HepG2 (cell line): Measurements from ENCODE around the gene DPP3. TPM values are rescaled to one million over a fixed set of nuclear protein-coding genes. Genes with fewer than 3 reads are reported as not detected.

ENCODE experiments used
- ATF7-NPFF ChIP-seq: sonication (generic); formaldehyde crosslinking; IDR thresholded peaks from 2 replicates; pipeline ENCODE4 v1.8.1; 2023; ENCODE audit warnings: mild to moderate bottlenecking, low read depth, missing genetic modification reagents, moderate library complexity
- CBX5 ChIP-seq: sonication (generic); formaldehyde crosslinking; IDR thresholded peaks from 2 replicates; pipeline ENCODE4 v1.4.0; 2020; ENCODE audit warnings: missing genetic modification reagents, borderline replicate concordance
- CEBPB ChIP-seq: IDR thresholded peaks from 2 replicates; pipeline ENCODE4 v1.6.1; 2011; ENCODE audit warnings: low read depth, low read length, improper control_type of control experiment, borderline replicate concordance
- ELF4 ChIP-seq: sonication (generic); formaldehyde crosslinking; IDR thresholded peaks from 2 replicates; pipeline ENCODE4 v1.5.0; 2020; ENCODE audit warnings: missing genetic modification reagents, mild to moderate bottlenecking, moderate library complexity, borderline replicate concordance
- FOXP4 ChIP-seq: sonication (generic); formaldehyde crosslinking; IDR thresholded peaks from 2 replicates; pipeline ENCODE4 v1.4.0; 2020; ENCODE audit warnings: missing genetic modification reagents
- GABPB1 ChIP-seq: IDR thresholded peaks from 2 replicates; pipeline ENCODE4 v1.6.1; 2016; ENCODE audit warnings: mild to moderate bottlenecking, missing genetic modification reagents, moderate library complexity, missing compliant biosample characterization
- HOXA3 ChIP-seq: sonication (generic); formaldehyde crosslinking; IDR thresholded peaks from 2 replicates; pipeline ENCODE4 v1.5.0; 2020; ENCODE audit warnings: missing genetic modification reagents
- IRF2 ChIP-seq: IDR thresholded peaks from 2 replicates; pipeline ENCODE4 v1.6.1; 2018; ENCODE audit warnings: missing genetic modification reagents, missing compliant biosample characterization
- KLF6 ChIP-seq: IDR thresholded peaks from 2 replicates; pipeline ENCODE4 v1.8.0; 2016; ENCODE audit warnings: missing biosample characterization, missing genetic modification reagents
- LCORL ChIP-seq, 2 experiments: fragments of 450-650 bp in 1 of 2; sonication (generic) in 1 of 2; formaldehyde crosslinking in 1 of 2; IDR thresholded peaks; 2 replicates each; pipeline versions ENCODE4 v1.5.0 to v1.6.1; 2017 to 2020; ENCODE audit warnings: antibody characterized with exemption in 1 of 2, missing genetic modification reagents in 1 of 2
- PHF20 ChIP-seq: sonication (generic); formaldehyde crosslinking; IDR thresholded peaks from 2 replicates; pipeline ENCODE4 v1.5.0; 2020; ENCODE audit warnings: mild to moderate bottlenecking, missing genetic modification reagents
- RORA ChIP-seq: sonication (generic); formaldehyde crosslinking; IDR thresholded peaks from 2 replicates; pipeline ENCODE4 v1.5.0; 2020; ENCODE audit warnings: mild to moderate bottlenecking, missing genetic modification reagents, moderate library complexity
- SOX5 ChIP-seq: IDR thresholded peaks from 2 replicates; pipeline ENCODE4 v1.6.1; 2016; ENCODE audit warnings: borderline replicate concordance
- TBX3 ChIP-seq: fragments of 450-650 bp; IDR thresholded peaks from 2 replicates; pipeline ENCODE4 v1.6.1; 2017; ENCODE audit warnings: antibody characterized with exemption, mild to moderate bottlenecking, inconsistent platforms, borderline replicate concordance
- ZFP36L2 ChIP-seq: sonication (generic); formaldehyde crosslinking; IDR thresholded peaks from 2 replicates; pipeline ENCODE4 v1.4.0; 2020; ENCODE audit warnings: missing genetic modification reagents
- ZNF12 ChIP-seq: sonication (generic); formaldehyde crosslinking; IDR thresholded peaks from 2 replicates; pipeline ENCODE4 v1.5.0; 2020; ENCODE audit warnings: missing genetic modification reagents
- ZNF225 ChIP-seq: sonication (generic); formaldehyde crosslinking; IDR thresholded peaks from 2 replicates; pipeline ENCODE4 v1.4.0; 2020; ENCODE audit warnings: mild to moderate bottlenecking, missing genetic modification reagents
- ZNF30 ChIP-seq: sonication (generic); formaldehyde crosslinking; IDR thresholded peaks from 2 replicates; pipeline ENCODE4 v1.5.0; 2020; ENCODE audit warnings: mild to moderate bottlenecking, missing genetic modification reagents
- ZNF335 ChIP-seq: sonication (generic); formaldehyde crosslinking; IDR thresholded peaks from 2 replicates; pipeline ENCODE4 v1.4.0; 2020; ENCODE audit warnings: missing genetic modification reagents
- ZNF407 ChIP-seq: sonication (generic); formaldehyde crosslinking; IDR thresholded peaks from one replicate; pipeline ENCODE4 v1.5.1; 2020; ENCODE audit warnings: mild to moderate bottlenecking, missing genetic modification reagents; ENCODE audit errors: not compliant biosample characterization
- ZNF629 ChIP-seq: sonication (generic); formaldehyde crosslinking; conservative IDR thresholded peaks from 2 replicates; pipeline ENCODE4 v1.5.0; 2020; ENCODE audit warnings: missing genetic modification reagents
- ZNF879 ChIP-seq: sonication (generic); formaldehyde crosslinking; IDR thresholded peaks from 2 replicates; pipeline ENCODE4 v1.8.1; 2023; ENCODE audit warnings: missing genetic modification reagents
- polyA plus RNA-seq, 8 experiments: library from polyadenylated mRNA; depleted of rRNA in 3 of 8; stranded (reverse) in 7 of 8; unstranded in 1 of 8; fragments of >200 nt; fragmentation: Illumina TruSeq in 4 of 8; extraction: Trizol in 4 of 8; gene quantifications; 2 replicates each; pipeline versions ENCODE4 v1.2.1 to v1.2.3, GENCODE V29; 2011 to 2016; ENCODE audit warnings: low read depth in 4 of 8, missing spikeins in 1 of 8, mixed read lengths in 1 of 8; ENCODE audit not compliant: insufficient read depth in 1 of 8
- total RNA-seq, 5 experiments: library from RNA; depleted of rRNA; stranded (reverse); fragments of >200 nt; fragmentation: Illumina TruSeq; extraction: Trizol; gene quantifications; 2 replicates each; pipeline ENCODE4 v1.2.3, GENCODE V29; 2016; ENCODE audit warnings: low read depth in 1 of 5

DPP3 gene
- total and polyA plus RNA-seq, 2 of the 13 experiments (the other 11 are each of a cell fraction or from before 2014, with no cell fraction given): 38.4 to 59.8 TPM

GRCh38 chr11:66479394-66480116 is 679 bp upstream of the DPP3 start (continued):
- TF ChIP-seq TBX3: no peak
- no peak for TF ChIP-seq GABPB1 (CRISPR knock-in tag)
- no peak for TF ChIP-seq ZNF30 (CRISPR knock-in tag)
- no peak for TF ChIP-seq ZNF629 (CRISPR knock-in tag)
- TF ChIP-seq CBX5 (CRISPR knock-in tag): 0 out of 2 replicates have a peak, but pooled peaks have one; percentile 2
- no peak for TF ChIP-seq LCORL (IDR thresholded peaks at IDR 0.05)
- no peak for TF ChIP-seq LCORL (CRISPR knock-in tag; IDR thresholded peaks at IDR 0.05)
- no peak for TF ChIP-seq KLF6
- TF ChIP-seq ZNF12 (CRISPR knock-in tag): no peak
- no peak for TF ChIP-seq IRF2 (CRISPR knock-in tag)
- TF ChIP-seq ZFP36L2 (CRISPR knock-in tag): no peak
- TF ChIP-seq ELF4 (CRISPR knock-in tag): no peak
- TF ChIP-seq CEBPB: no peak
- no peak for TF ChIP-seq PHF20 (CRISPR knock-in tag)
- no peak for TF ChIP-seq HOXA3 (CRISPR knock-in tag)
- no peak for TF ChIP-seq ZNF335
- no peak for TF ChIP-seq RORA
- no peak; the same call in 1 of the 2 replicates for TF ChIP-seq ZNF879 (CRISPR knock-in tag)
- TF ChIP-seq SOX5: no peak
- TF ChIP-seq ZNF407 (CRISPR knock-in tag): peak; percentile 27
- no peak for TF ChIP-seq ATF7-NPFF (CRISPR knock-in tag)
- no peak for TF ChIP-seq FOXP4
- TF ChIP-seq ZNF225 (CRISPR knock-in tag): 0 out of 2 replicates have a peak, but pooled peaks have one; percentile 18
